ENCODE measurements around the gene CRY1. TPM values are rescaled to one million over a fixed set of nuclear protein-coding genes. Genes with fewer than 3 reads are reported as not detected.
A peak's percentile ranks its signal among the peaks of the same experiment; 100 is the strongest.

CRY1 gene
- total RNA-seq, 4 donors from 2014 or later: 23.7 to 51.2 (median 40.1) TPM

- no peak overlapping the region for H3K27ac ChIP-seq
- H3K27me3 ChIP-seq: no peaks in the 10 kb centered on the region
- H3K4me3 ChIP-seq: no peak overlapping the region
- H3K9me3 ChIP-seq: no peaks in the 10 kb centered on the region
- WGBS, 2 donors (ENCODE audit: low coverage in 1 of 2): 60 to 78% methylated on average over 1 of the region's 3 CpGs
- ATAC-seq: no peak
- no peaks in the 10 kb centered on the region for H3K36me3 ChIP-seq
- H3K4me1 ChIP-seq: peaks cover 0 to 19% (median 3%) of the 10 kb centered on the region in 3 donors
- TF ChIP-seq CTCF (IDR thresholded peaks at IDR 0.05) (no peak), POLR2AphosphoS5 (IDR thresholded peaks at IDR 0.05) (no peak), POLR2A (IDR thresholded peaks at IDR 0.05) (no peak), EP300 (IDR thresholded peaks at IDR 0.05) (no peak)
These were observed 3.2 kb upstream of the CRY1 start for GRCh38 chr12:107096571-107096970.

DNA sequence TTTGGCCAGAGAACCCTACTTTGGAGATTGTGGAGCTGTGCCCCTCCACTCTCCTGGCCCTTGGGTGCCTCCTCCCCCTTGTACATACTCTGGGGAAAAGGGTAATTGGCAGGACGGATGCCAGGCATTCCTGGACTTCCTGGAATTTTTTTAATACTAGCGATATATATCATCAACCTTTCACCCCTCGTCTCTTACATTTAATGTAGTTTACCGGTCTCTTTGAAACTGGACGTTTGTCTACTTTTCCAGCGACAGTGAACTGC, 767 bp upstream of the CRY1 start:
- Histone ChIP-seq H3K9me3 (no peaks in the 10 kb centered on the region), H3K27me3 (no peaks in the 10 kb centered on the region), H3K36me3 (no peaks in the 10 kb centered on the region), H3K27ac (peak overlapping the region; percentile 92 to 98 (median 97)), H3K4me1 (peaks cover 0 to 34% (median 8%) of the 10 kb centered on the region in 3 donors), H3K4me3 (peak overlapping the region; percentile 75 to 84)
- WGBS, 2 donors (ENCODE audit: low coverage in 1 of 2): 5 to 7% methylated on average over 6 of the region's 6 CpGs
- no peak for ATAC-seq
- no peak for TF ChIP-seq CTCF (IDR thresholded peaks at IDR 0.05)
- no peak for TF ChIP-seq POLR2A (IDR thresholded peaks at IDR 0.05)
- no peak for TF ChIP-seq POLR2AphosphoS5 (IDR thresholded peaks at IDR 0.05)
- no peak for TF ChIP-seq EP300 (IDR thresholded peaks at IDR 0.05)

DNA sequence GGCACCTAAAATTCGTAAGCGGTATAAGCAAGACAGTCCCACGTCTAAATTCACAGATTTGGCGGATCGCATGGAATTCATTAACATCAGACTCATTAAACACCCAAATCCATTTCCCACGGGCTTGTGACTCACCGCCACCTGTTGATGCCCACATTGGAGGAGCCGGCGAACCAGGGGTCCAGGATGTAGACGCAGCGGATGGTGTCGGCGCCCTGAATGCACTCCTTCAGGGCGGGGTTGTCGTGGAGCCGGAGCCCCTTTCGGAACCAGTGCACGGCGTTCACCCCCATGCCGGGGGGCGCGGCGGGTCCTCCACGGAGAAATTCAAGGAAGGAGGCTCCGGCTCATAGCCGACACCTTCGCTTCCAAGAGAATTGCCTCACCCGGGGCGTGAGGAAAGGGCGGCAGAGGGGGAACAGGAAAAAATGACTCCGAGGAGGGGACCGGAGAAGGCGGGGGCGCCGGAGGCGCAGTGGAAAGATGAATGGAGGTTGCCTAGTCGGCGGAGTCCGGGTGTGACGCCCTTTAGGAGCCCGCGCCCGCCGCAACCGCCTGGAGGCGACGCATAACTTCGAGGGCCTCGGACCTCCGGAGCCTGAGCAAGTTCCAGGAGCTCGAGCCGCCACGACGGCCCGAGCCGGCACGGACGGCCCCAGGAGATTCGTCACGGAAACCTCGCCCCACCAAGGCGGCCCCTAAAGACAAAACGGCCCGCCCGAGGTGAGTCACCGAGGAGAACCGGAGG, 506 bp downstream of the CRY1 start:
- Histone ChIP-seq H3K27ac (peak overlapping the region; percentile 92 to 98 (median 97)), H3K36me3 (no peaks in the 10 kb centered on the region), H3K4me3 (peak overlapping the region; percentile 75 to 84), H3K27me3 (no peaks in the 10 kb centered on the region), H3K4me1 (peaks cover 0 to 40% (median 8%) of the 10 kb centered on the region in 3 donors), H3K9me3 (no peaks in the 10 kb centered on the region)
- WGBS, 2 donors (ENCODE audit: low coverage in 1 of 2): 0% methylated on average over 1 of the region's 67 CpGs; no CpG with 5 or more reads in 1 of the 2 donors
- no peak for TF ChIP-seq POLR2AphosphoS5 (IDR thresholded peaks at IDR 0.05)
- peak in 1 of 4 experiments; percentile 17 for TF ChIP-seq CTCF (IDR thresholded peaks at IDR 0.05)
- no peak for TF ChIP-seq EP300 (IDR thresholded peaks at IDR 0.05)
- TF ChIP-seq POLR2A (IDR thresholded peaks at IDR 0.05): no peak
- ATAC-seq: peak; percentile 36

DNA sequence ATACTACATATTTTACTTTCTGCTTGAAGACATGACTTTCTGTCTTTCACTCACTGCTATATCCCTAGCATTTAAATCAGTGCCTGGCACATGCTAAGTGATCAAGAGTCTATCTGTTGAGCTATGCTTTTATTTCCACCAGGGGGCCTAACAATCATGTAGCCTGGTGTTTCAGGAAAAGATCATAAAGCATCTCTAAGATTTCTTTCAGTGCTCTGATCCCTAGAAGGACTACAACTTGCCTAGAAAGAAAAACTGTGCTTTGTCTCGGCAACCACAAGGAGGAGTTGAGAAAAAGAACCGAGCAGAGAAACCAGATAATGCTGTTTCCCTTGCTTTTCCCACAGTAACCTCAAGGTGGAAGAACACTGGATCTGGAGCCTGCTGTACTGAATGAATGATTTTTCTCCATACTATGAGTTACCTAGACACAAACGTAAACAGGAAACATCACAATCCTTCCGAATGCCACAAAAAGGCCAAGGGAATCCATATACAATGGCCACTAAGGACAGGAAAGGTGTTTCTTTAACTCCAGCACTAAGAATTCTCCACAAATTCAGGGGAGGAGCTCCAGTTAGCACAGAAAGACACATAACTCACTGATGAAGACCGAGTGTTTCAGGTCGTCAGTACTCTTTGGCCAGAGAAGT, 1.2 kb downstream of the CRY1 start:
- Histone ChIP-seq H3K4me1 (peaks cover 0 to 40% (median 8%) of the 10 kb centered on the region in 3 donors), H3K4me3 (peak overlapping the region; percentile 75 to 84), H3K27ac (peak overlapping the region; percentile 92 to 98 (median 97)), H3K36me3 (no peaks in the 10 kb centered on the region), H3K9me3 (no peaks in the 10 kb centered on the region), H3K27me3 (no peaks in the 10 kb centered on the region)
- WGBS, 2 donors (ENCODE audit: low coverage in 1 of 2): 0% methylated on average over 6 of the region's 6 CpGs
- TF ChIP-seq CTCF (IDR thresholded peaks at IDR 0.05) (peak; percentile 73 to 94 (median 82)), EP300 (IDR thresholded peaks at IDR 0.05) (no peak)
- peak; percentile 14 for ATAC-seq

GRCh38 chr12:107091381-107091780, 2.0 kb downstream of the CRY1 start:
- peak overlapping the region; percentile 92 to 98 (median 97) for H3K27ac ChIP-seq
- no peaks in the 10 kb centered on the region for H3K27me3 ChIP-seq
- peaks cover 0 to 40% (median 8%) of the 10 kb centered on the region in 3 donors for H3K4me1 ChIP-seq
- TF ChIP-seq POLR2AphosphoS5 (IDR thresholded peaks at IDR 0.05) (no peak), EP300 (IDR thresholded peaks at IDR 0.05) (no peak), POLR2A (IDR thresholded peaks at IDR 0.05) (no peak)
- no peaks in the 10 kb centered on the region for H3K36me3 ChIP-seq
- H3K9me3 ChIP-seq: no peaks in the 10 kb centered on the region
- WGBS, 2 donors (ENCODE audit: low coverage in 1 of 2): 3 to 7% methylated on average over 4 of the region's 4 CpGs
- peak overlapping the region; percentile 75 to 84 for H3K4me3 ChIP-seq
- ATAC-seq: no peak
